ENCODE results near the gene PCDH17.

The PCDH17 gene

GRCh38 chr13:57636816-57637215, 5.3 kb downstream of the PCDH17 start:
- no peak for DNase-seq (ENCODE audit: low read depth in 2 of 2)

GRCh38 chr13:57637515-57637914, 6.0 kb downstream of the PCDH17 start:
- DNase-seq (ENCODE audit: low read depth in 2 of 2), result no peak

GRCh38 chr13:57638186-57638890, 6.8 kb downstream of the PCDH17 start:
- no peak for DNase-seq (ENCODE audit: low read depth in 2 of 2)

GRCh38 chr13:57640607-57641006, 9.1 kb downstream of the PCDH17 start:
- DNase-seq (ENCODE audit: low read depth in 2 of 2), result no peak

- DNase-seq (ENCODE audit: low read depth in 2 of 2), result no peak
Measured at GRCh38 chr13:57641051-57641450, 9.5 kb downstream of the PCDH17 start.

- no peak for DNase-seq (ENCODE audit: low read depth in 2 of 2)
Measured at GRCh38 chr13:57644106-57644505, 12.6 kb downstream of the PCDH17 start.

- DNase-seq (ENCODE audit: low read depth in 2 of 2), result no peak
Measured at GRCh38 chr13:57653229-57653989, 21.9 kb downstream of the PCDH17 start.

GRCh38 chr13:57665481-57665880, 33.9 kb downstream of the PCDH17 start:
- no peak for DNase-seq (ENCODE audit: low read depth in 2 of 2)

- no peak for DNase-seq (ENCODE audit: low read depth in 2 of 2)
Measured at GRCh38 chr13:57666131-57666953, 34.8 kb downstream of the PCDH17 start.

- DNase-seq (ENCODE audit: low read depth in 2 of 2), result no peak
Measured at GRCh38 chr13:57672168-57672567, 40.6 kb downstream of the PCDH17 start.

- DNase-seq (ENCODE audit: low read depth in 2 of 2), result no peak
Measured at GRCh38 chr13:57673197-57673596, 41.7 kb downstream of the PCDH17 start.

- DNase-seq (ENCODE audit: low read depth in 2 of 2), result no peak
Measured at GRCh38 chr13:57675526-57675925, 44.0 kb downstream of the PCDH17 start.

GRCh38 chr13:57680609-57681008, 49.1 kb downstream of the PCDH17 start:
- DNase-seq (ENCODE audit: low read depth in 2 of 2), result no peak

- no peak for DNase-seq (ENCODE audit: low read depth in 2 of 2)
Measured at GRCh38 chr13:57682128-57682716, 50.7 kb downstream of the PCDH17 start.

- no peak for DNase-seq (ENCODE audit: low read depth in 2 of 2)
Measured at GRCh38 chr13:57698851-57699250, 67.3 kb downstream of the PCDH17 start.

GRCh38 chr13:57704031-57704430, 72.5 kb downstream of the PCDH17 start:
- DNase-seq (ENCODE audit: low read depth in 2 of 2), result no peak

- no peak for DNase-seq (ENCODE audit: low read depth in 2 of 2)
Measured at GRCh38 chr13:57716295-57716694, 84.8 kb downstream of the PCDH17 start.

GRCh38 chr13:57724486-57725272, 93.1 kb downstream of the PCDH17 start:
- no peak for DNase-seq (ENCODE audit: low read depth in 2 of 2)

- DNase-seq (ENCODE audit: low read depth in 2 of 2), result no peak
Measured at GRCh38 chr13:57725480-57725879, 93.9 kb downstream of the PCDH17 start.

GRCh38 chr13:57726981-57727380, 95.4 kb downstream of the PCDH17 start:
- DNase-seq (ENCODE audit: low read depth in 2 of 2), result no peak

- no peak for DNase-seq (ENCODE audit: low read depth in 2 of 2)
Measured at GRCh38 chr13:57734306-57734705, 102.8 kb downstream of the PCDH17 start.
